Hepatocyte (in vitro differentiated cells): Measurements from ENCODE around the gene FPR1. TPM values are rescaled to one million over a fixed set of nuclear protein-coding genes. Genes with fewer than 3 reads are reported as not detected.
A peak's percentile ranks its signal among the peaks of the same experiment; 100 is the strongest.
"Not testable (repeated sequence)": the region's sequence is repeated elsewhere in the genome, so short reads cannot be mapped to it uniquely, and the experiment has no call there.

ENCODE experiments used
- DNase-seq: peaks from one replicate; pipeline ENCODE4 v3.0.0-alpha.2; 2016; ENCODE audit warnings: low spot score
- H2AFZ ChIP-seq: fragments of 200-600 bp; sonication (generic); 2 replicates; pipeline ENCODE4 v1.6.0; 2016; ENCODE audit warnings: antibody characterized with exemption, mild to moderate bottlenecking
- H3K27ac ChIP-seq: fragments of 200-600 bp; sonication (generic); 2 replicates; pipeline ENCODE4 v1.5.1; 2016; ENCODE audit warnings: mild to moderate bottlenecking
- H3K27me3 ChIP-seq: fragments of 200-600 bp; sonication (generic); 2 replicates; pipeline ENCODE4 v1.6.1; 2016
- H3K36me3 ChIP-seq: fragments of 200-600 bp; sonication (generic); replicated peaks from 2 replicates; pipeline ENCODE4 v1.5.1; 2016; ENCODE audit warnings: low read depth; ENCODE audit not compliant: insufficient read depth
- H3K4me1 ChIP-seq: fragments of 200-600 bp; sonication (generic); 2 replicates; pipeline ENCODE4 v1.5.1; 2016; ENCODE audit warnings: mild to moderate bottlenecking, moderate library complexity; ENCODE audit not compliant: insufficient read depth
- H3K4me2 ChIP-seq: fragments of 200-600 bp; sonication (generic); 2 replicates; pipeline ENCODE4 v1.6.0; 2016
- H3K4me3 ChIP-seq: fragments of 200-600 bp; sonication (generic); 2 replicates; pipeline ENCODE4 v1.5.1; 2016; ENCODE audit warnings: mild to moderate bottlenecking
- H3K79me2 ChIP-seq: fragments of 200-600 bp; sonication (generic); 2 replicates; pipeline ENCODE4 v1.6.0; 2017; ENCODE audit warnings: mild to moderate bottlenecking
- H3K9me2 ChIP-seq: fragments of 200-600 bp; sonication (generic); replicated peaks from 2 replicates; pipeline ENCODE4 v1.6.0; 2017; ENCODE audit warnings: mild to moderate bottlenecking; ENCODE audit not compliant: insufficient read depth
- H3K9me3 ChIP-seq: fragments of 200-600 bp; sonication (generic); 2 replicates; pipeline ENCODE4 v1.5.1; 2016; ENCODE audit warnings: low read depth, mild to moderate bottlenecking
- H4K20me1 ChIP-seq: fragments of 200-600 bp; sonication (generic); 2 replicates; pipeline ENCODE4 v1.6.0; 2016; ENCODE audit warnings: mild to moderate bottlenecking; ENCODE audit not compliant: insufficient read depth, poor library complexity, severe bottlenecking
- CTCF ChIP-seq: fragments of 200-600 bp; sonication (generic); IDR thresholded peaks from 2 replicates; pipeline ENCODE4 v1.5.1; 2016; ENCODE audit warnings: antibody characterized with exemption, mild to moderate bottlenecking; ENCODE audit not compliant: poor library complexity
- EZH2 ChIP-seq: fragments of 200-600 bp; sonication (generic); IDR thresholded peaks from 2 replicates; pipeline ENCODE4 v1.6.1; 2016; ENCODE audit warnings: antibody characterized with exemption, mild to moderate bottlenecking, borderline replicate concordance
- EZH2phosphoT487 ChIP-seq: fragments of 200-600 bp; sonication (generic); IDR thresholded peaks from one replicate; pipeline ENCODE4 v1.6.1; 2018; ENCODE audit warnings: antibody characterized with exemption, mild to moderate bottlenecking, low read depth, moderate library complexity; ENCODE audit not compliant: unreplicated experiment, severe bottlenecking
- WGBS: methylation state at CpG from one replicate; pipeline ENCODE4 v1.1.6; 2016; ENCODE audit warnings: low lambda C conversion rate; ENCODE audit errors: missing lambda C conversion rate; 5-methylcytosine and 5-hydroxymethylcytosine counted together
- polyA plus RNA-seq: library from polyadenylated mRNA; unstranded; fragments of >200 nt; fragmentation: Nextera tagmentation; extraction: Ambion mirVana; gene quantifications from 2 replicates; pipeline ENCODE4 v1.2.1, GENCODE V29; 2016
- total RNA-seq: library from RNA; depleted of rRNA; stranded (reverse); fragments of >200 nt; gene quantifications from 2 replicates; pipeline ENCODE4 v1.2.3, GENCODE V29; 2014

The FPR1 gene
- total and polyA plus RNA-seq, 2 experiments from 2014 or later: 0.53 to 2.6 TPM

DNA sequence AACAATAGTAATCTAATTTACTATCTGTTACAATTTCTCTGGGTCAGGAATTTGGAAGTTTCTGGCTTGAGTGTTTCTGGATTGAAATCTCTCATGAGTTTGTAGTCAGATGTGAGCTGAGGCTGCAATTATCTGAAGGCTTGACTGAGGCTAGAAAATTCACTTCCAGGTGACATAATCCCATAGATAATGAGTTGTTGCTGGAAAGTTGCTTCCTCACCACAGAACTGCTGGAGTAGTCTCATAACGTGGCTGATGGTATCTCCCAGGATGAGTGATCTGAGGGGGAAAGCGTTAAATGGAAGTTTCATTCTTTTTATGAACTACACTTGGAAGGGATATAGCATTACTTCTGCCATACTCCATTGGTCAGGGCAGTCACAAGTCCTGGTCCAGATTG, 28.0 kb upstream of the FPR1 start:
- H3K9me3 ChIP-seq: no peaks in the 10 kb centered on the region
- no peaks in the 10 kb centered on the region for H3K79me2 ChIP-seq

GRCh38 chr19:51779181-51779580, 27.5 kb upstream of the FPR1 start:
- no peak overlapping the region for H3K27ac ChIP-seq
- H3K27me3 ChIP-seq: peaks cover 8% of the 10 kb centered on the region
- H3K36me3 ChIP-seq: no peaks in the 10 kb centered on the region
- no peaks in the 10 kb centered on the region for H4K20me1 ChIP-seq
- H2AFZ ChIP-seq: no peak overlapping the region
- no peaks in the 10 kb centered on the region for H3K9me2 ChIP-seq
- H3K9me3 ChIP-seq: no peaks in the 10 kb centered on the region
- no peak for DNase-seq
- H3K4me3 ChIP-seq: no peak overlapping the region
- no peak overlapping the region for H3K4me2 ChIP-seq
- TF ChIP-seq EZH2phosphoT487 (no peak), EZH2 (no peak), CTCF (no peak)
- WGBS: 65% methylated on average over 1 of the region's 1 CpG
- H3K4me1 ChIP-seq: no peaks in the 10 kb centered on the region
- no peaks in the 10 kb centered on the region for H3K79me2 ChIP-seq

More for the DNA sequence above, 28.0 kb upstream of the FPR1 start:
- Histone ChIP-seq H3K4me3 (no peak overlapping the region), H3K4me2 (no peak overlapping the region), H4K20me1 (no peaks in the 10 kb centered on the region), H2AFZ (no peak overlapping the region), H3K27me3 (peaks cover 8% of the 10 kb centered on the region), H3K9me2 (no peaks in the 10 kb centered on the region), H3K27ac (no peak overlapping the region), H3K4me1 (no peaks in the 10 kb centered on the region), H3K36me3 (no peaks in the 10 kb centered on the region)
- TF ChIP-seq CTCF (no peak), EZH2phosphoT487 (no peak), EZH2 (no peak)
- 38% methylated on average over 2 of the region's 2 CpGs for WGBS
- no peak for DNase-seq

GRCh38 chr19:51777570-51778462, 26.1 kb upstream of the FPR1 start:
- H3K4me1 ChIP-seq: no peaks in the 10 kb centered on the region
- DNase-seq: peak; percentile 91
- H3K36me3 ChIP-seq: no peaks in the 10 kb centered on the region
- H3K79me2 ChIP-seq: no peaks in the 10 kb centered on the region
- no peaks in the 10 kb centered on the region for H3K9me2 ChIP-seq
- peaks cover 8% of the 10 kb centered on the region for H3K27me3 ChIP-seq
- no peak overlapping the region for H2AFZ ChIP-seq
- no peak overlapping the region for H3K4me2 ChIP-seq
- no peaks in the 10 kb centered on the region for H4K20me1 ChIP-seq
- WGBS: 46% methylated on average over 23 of the region's 23 CpGs
- H3K9me3 ChIP-seq: no peaks in the 10 kb centered on the region
- peak; percentile 84 for TF ChIP-seq CTCF
- no peak for TF ChIP-seq EZH2
- no peak overlapping the region for H3K27ac ChIP-seq
- no peak overlapping the region for H3K4me3 ChIP-seq

GRCh38 chr19:51776561-51776960, 24.9 kb upstream of the FPR1 start:
- H3K9me2 ChIP-seq, H3K79me2 ChIP-seq, H3K4me3 ChIP-seq, H3K36me3 ChIP-seq, H2AFZ ChIP-seq, DNase-seq, H3K4me2 ChIP-seq, H3K27ac ChIP-seq, H4K20me1 ChIP-seq, H3K9me3 ChIP-seq, H3K4me1 ChIP-seq, H3K27me3 ChIP-seq: not testable (repeated sequence)
- 100% methylated on average over 1 of the region's 1 CpG for WGBS
